ENCODE results near the gene SYNCRIP.
A peak's percentile ranks its signal among the peaks of the same experiment; 100 is the strongest.

The SYNCRIP gene

DNA sequence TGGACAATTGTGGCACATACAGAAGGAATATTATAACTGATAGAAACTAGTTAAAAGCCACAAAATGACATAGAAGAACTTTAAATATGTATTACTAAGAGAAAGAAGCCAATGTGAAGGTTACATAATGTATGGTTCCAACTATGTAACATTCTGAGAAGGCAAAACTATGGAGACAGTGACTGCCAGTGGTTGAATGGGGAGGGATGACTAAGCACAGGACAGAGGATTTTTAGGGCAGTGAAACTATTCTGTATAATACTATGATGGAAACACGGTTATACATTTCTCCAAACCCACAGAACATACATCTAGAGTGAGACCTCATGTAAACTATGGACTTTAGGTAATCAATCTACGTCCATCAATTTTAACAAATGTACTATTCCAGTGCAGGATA lies 22.4 kb downstream of the SYNCRIP start:
- H3K4me3 ChIP-seq (replicated peaks in 1 of 2; ENCODE audit: low read depth in 2 of 2, low read length in 2 of 2): no peak overlapping the region
- DNase-seq (ENCODE audit: low read depth in 2 of 2): peak in 1 of 2 donors; percentile 48
- TF ChIP-seq, protein P1, sequence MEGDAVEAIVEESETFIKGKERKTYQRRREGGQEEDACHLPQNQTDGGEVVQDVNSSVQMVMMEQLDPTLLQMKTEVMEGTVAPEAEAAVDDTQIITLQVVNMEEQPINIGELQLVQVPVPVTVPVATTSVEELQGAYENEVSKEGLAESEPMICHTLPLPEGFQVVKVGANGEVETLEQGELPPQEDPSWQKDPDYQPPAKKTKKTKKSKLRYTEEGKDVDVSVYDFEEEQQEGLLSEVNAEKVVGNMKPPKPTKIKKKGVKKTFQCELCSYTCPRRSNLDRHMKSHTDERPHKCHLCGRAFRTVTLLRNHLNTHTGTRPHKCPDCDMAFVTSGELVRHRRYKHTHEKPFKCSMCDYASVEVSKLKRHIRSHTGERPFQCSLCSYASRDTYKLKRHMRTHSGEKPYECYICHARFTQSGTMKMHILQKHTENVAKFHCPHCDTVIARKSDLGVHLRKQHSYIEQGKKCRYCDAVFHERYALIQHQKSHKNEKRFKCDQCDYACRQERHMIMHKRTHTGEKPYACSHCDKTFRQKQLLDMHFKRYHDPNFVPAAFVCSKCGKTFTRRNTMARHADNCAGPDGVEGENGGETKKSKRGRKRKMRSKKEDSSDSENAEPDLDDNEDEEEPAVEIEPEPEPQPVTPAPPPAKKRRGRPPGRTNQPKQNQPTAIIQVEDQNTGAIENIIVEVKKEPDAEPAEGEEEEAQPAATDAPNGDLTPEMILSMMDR (IDR thresholded peaks at IDR 0.05; ENCODE audit: low read depth, low read length): no peak

DNA sequence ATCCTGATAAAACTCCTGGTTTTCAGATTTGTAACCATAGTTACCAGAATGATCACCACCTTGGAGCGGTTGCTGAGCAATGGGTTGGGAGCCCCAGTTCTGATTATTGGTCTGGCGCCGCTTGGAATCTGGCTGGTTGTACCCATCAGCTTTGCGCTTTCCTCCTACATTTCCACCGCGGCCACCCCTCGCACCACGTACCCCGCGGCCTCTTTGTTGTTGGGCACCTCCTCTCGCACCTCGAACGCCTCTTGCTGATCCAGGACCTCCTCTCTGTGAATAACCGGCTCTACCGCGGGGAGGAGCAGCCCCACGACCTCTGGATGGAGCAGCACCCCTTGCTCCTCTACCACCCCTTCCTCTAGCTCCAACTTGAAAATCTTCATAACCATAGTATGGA lies 27.9 kb downstream of the SYNCRIP start:
- TF ChIP-seq, protein P1 (IDR thresholded peaks at IDR 0.05; ENCODE audit: low read depth, low read length): no peak
- DNase-seq (ENCODE audit: low read depth in 2 of 2): no peak
- no peak overlapping the region for H3K4me3 ChIP-seq (replicated peaks in 1 of 2; ENCODE audit: low read depth in 2 of 2, low read length in 2 of 2)

DNA sequence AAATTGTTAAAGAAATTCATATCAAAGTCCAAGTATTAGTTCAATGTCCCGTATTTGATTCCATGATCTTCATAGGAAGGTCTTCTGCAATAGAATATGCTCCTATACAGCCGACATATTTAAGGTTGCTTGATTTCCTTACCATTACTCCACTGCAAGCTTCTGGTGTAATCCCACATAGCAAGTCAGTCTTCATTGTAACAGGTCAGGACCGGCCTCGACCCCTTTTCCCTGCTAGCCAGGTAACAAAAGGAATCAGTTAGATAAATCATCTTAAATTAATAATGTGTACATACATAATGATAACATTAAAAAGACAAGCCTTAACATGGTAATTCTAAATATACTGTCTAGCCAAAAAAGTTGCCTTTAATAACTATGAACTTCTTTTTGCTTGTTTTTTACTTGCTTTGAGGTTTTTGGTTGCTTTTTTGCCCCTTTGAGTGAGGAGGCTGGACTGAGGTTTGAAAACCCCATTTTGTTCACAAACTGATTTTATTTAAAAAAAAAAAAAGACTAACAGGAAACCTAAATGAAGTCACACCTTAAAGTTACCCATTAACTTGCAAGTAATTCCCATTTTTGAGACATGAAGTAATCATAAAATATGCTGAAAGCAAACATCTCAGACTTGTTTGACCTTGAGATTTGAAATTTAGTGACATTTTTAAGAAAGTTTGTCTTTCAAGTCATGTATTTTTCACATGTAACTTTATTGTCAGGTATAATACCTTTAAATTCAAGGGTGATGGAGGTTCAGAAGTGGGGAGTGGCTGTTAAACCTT lies 29.8 kb downstream of the SYNCRIP start:
- no peak overlapping the region for H3K4me3 ChIP-seq (replicated peaks in 1 of 2; ENCODE audit: low read depth in 2 of 2, low read length in 2 of 2)
- TF ChIP-seq, protein P1 (IDR thresholded peaks at IDR 0.05; ENCODE audit: low read depth, low read length): no peak
- no peak for DNase-seq (ENCODE audit: low read depth in 2 of 2)

GRCh38 chr6:85610182-85610895 lies 32.3 kb downstream of the SYNCRIP start:
- TF ChIP-seq, protein P1 (IDR thresholded peaks at IDR 0.05; ENCODE audit: low read depth, low read length): no peak
- no peak for DNase-seq (ENCODE audit: low read depth in 2 of 2)
- H3K4me3 ChIP-seq (replicated peaks in 1 of 2; ENCODE audit: low read depth in 2 of 2, low read length in 2 of 2): no peak overlapping the region

- DNase-seq (ENCODE audit: low read depth in 2 of 2): no peak
- TF ChIP-seq, protein P1 (IDR thresholded peaks at IDR 0.05; ENCODE audit: low read depth, low read length): no peak
- H3K4me3 ChIP-seq (replicated peaks in 1 of 2; ENCODE audit: low read depth in 2 of 2, low read length in 2 of 2): no peak overlapping the region
Measured at GRCh38 chr6:85602100-85602499, 40.6 kb downstream of the SYNCRIP start.

- TF ChIP-seq, protein P1 (IDR thresholded peaks at IDR 0.05; ENCODE audit: low read depth, low read length): no peak
- DNase-seq (ENCODE audit: low read depth in 2 of 2): no peak
- H3K4me3 ChIP-seq (replicated peaks in 1 of 2; ENCODE audit: low read depth in 2 of 2, low read length in 2 of 2): no peak overlapping the region
Measured at GRCh38 chr6:85600713-85601313, 41.9 kb downstream of the SYNCRIP start.

Measured in cardiac fibroblast (primary cell).